WTC11 (cell line): ENCODE measurements around the gene TOGARAM2. TPM values are rescaled to one million over a fixed set of nuclear protein-coding genes. Genes with fewer than 3 reads are reported as not detected.

Experiments used
- ATAC-seq: fragments of 200-7000 bp; cut with Tn5 transposase; 2 replicates; pipeline ENCODE4 v1.10.0; 2021; ENCODE audit warnings: mild to moderate bottlenecking, moderate library complexity
- CTCF ChIA-PET: fragments of 300-600 bp; sonication (Branson Sonifier 250); formaldehyde crosslinking; loops from one replicate; lab custom pipeline; 2021; ENCODE audit warnings: antibody characterized with exemption; lab: Charles Lee
- POLR2A ChIA-PET: fragments of 350-600 bp; sonication (Branson Sonifier 250); formaldehyde crosslinking; loops from one replicate; lab custom pipeline; 2021; ENCODE audit warnings: antibody characterized with exemption; lab: Charles Lee
- DNase-seq: peaks from one replicate; pipeline ENCODE4 v3.0.0; 2021; ENCODE audit warnings: low spot score
- H3K27ac Mint-ChIP-seq: 2 replicates; pipeline ENCODE4 v1.8.0; 2021; ENCODE audit warnings: mixed read lengths
- H3K27me3 Mint-ChIP-seq: 2 replicates; pipeline ENCODE4 v1.8.0; 2021; ENCODE audit warnings: low read depth, mild to moderate bottlenecking, moderate library complexity, mixed read lengths
- H3K36me3 Mint-ChIP-seq: 2 replicates; pipeline ENCODE4 v1.8.0; 2021; ENCODE audit warnings: mixed read lengths
- H3K4me1 Mint-ChIP-seq: 2 replicates; pipeline ENCODE4 v1.8.0; 2022; ENCODE audit warnings: mixed read lengths
- H3K4me3 Mint-ChIP-seq: 2 replicates; pipeline ENCODE4 v1.8.0; 2021; ENCODE audit warnings: mild to moderate bottlenecking, moderate library complexity, mixed read lengths
- H3K9me3 Mint-ChIP-seq: 2 replicates; pipeline ENCODE4 v1.8.0; 2021; ENCODE audit warnings: mixed read lengths
- ARID4B ChIP-seq: sonication (generic); formaldehyde crosslinking; IDR thresholded peaks from 2 replicates; pipeline ENCODE4 v1.8.0; 2023; ENCODE audit warnings: missing genetic modification reagents, mild to moderate bottlenecking, borderline replicate concordance
- E2F1 ChIP-seq: sonication (generic); formaldehyde crosslinking; IDR thresholded peaks from 2 replicates; pipeline ENCODE4 v1.8.0; 2022; ENCODE audit warnings: mild to moderate bottlenecking, missing genetic modification reagents
- E2F5 ChIP-seq: sonication (generic); formaldehyde crosslinking; IDR thresholded peaks from 2 replicates; pipeline ENCODE4 v1.8.1; 2022; ENCODE audit warnings: mild to moderate bottlenecking, moderate library complexity, missing genetic modification reagents
- ELF4 ChIP-seq: sonication (generic); formaldehyde crosslinking; IDR thresholded peaks from 2 replicates; pipeline ENCODE4 v1.8.1; 2022; ENCODE audit warnings: low read depth, mild to moderate bottlenecking, moderate library complexity, missing genetic modification reagents
- ESRRA ChIP-seq: sonication (generic); formaldehyde crosslinking; IDR thresholded peaks from 2 replicates; pipeline ENCODE4 v1.8.1; 2022; ENCODE audit warnings: mild to moderate bottlenecking, missing genetic modification reagents, borderline replicate concordance
- FOXJ3 ChIP-seq: sonication (generic); formaldehyde crosslinking; IDR thresholded peaks from 2 replicates; pipeline ENCODE4 v1.9.0; 2021; ENCODE audit warnings: missing genetic modification reagents, mild to moderate bottlenecking, borderline replicate concordance
- NFATC4 ChIP-seq: fragments of 250-450 bp; sonication (Bioruptor Pico); IDR thresholded peaks from 2 replicates; pipeline ENCODE4 v1.9.0; 2021; ENCODE audit warnings: mild to moderate bottlenecking
- NFYB ChIP-seq: sonication (generic); formaldehyde crosslinking; conservative IDR thresholded peaks from 2 replicates; pipeline ENCODE4 v1.8.0; 2022; ENCODE audit warnings: low read depth, missing genetic modification reagents
- RELA ChIP-seq: sonication (generic); formaldehyde crosslinking; IDR thresholded peaks from 2 replicates; pipeline ENCODE4 v1.8.1; 2022; ENCODE audit warnings: missing genetic modification reagents, mild to moderate bottlenecking, borderline replicate concordance
- SP1 ChIP-seq: sonication (generic); formaldehyde crosslinking; conservative IDR thresholded peaks from 2 replicates; pipeline ENCODE4 v1.8.1; 2022; ENCODE audit warnings: missing genetic modification reagents
- TP53 ChIP-seq: sonication (generic); formaldehyde crosslinking; IDR thresholded peaks from 2 replicates; pipeline ENCODE4 v1.8.1; 2023; ENCODE audit warnings: mild to moderate bottlenecking, missing genetic modification reagents
- ZNF121 ChIP-seq: sonication (generic); formaldehyde crosslinking; IDR thresholded peaks from 2 replicates; pipeline ENCODE4 v1.8.0; 2023; ENCODE audit warnings: missing genetic modification reagents
- ZNF138 ChIP-seq: sonication (generic); formaldehyde crosslinking; conservative IDR thresholded peaks from 2 replicates; pipeline ENCODE4 v1.8.1; 2022; ENCODE audit warnings: mild to moderate bottlenecking, moderate library complexity, missing genetic modification reagents
- ZNF263 ChIP-seq: sonication (generic); formaldehyde crosslinking; IDR thresholded peaks from 2 replicates; pipeline ENCODE4 v1.8.1; 2022; ENCODE audit warnings: low read depth, mild to moderate bottlenecking, moderate library complexity, missing genetic modification reagents
- total RNA-seq: library from RNA; stranded (reverse); gene quantifications from 3 replicates; pipeline ENCODE4 v1.2.3, GENCODE V29; 2021
- TF ChIP-seq, protein P1 (sequence below): fragments of 250-450 bp; sonication (Bioruptor Pico); IDR thresholded peaks from 2 replicates; pipeline ENCODE4 v2.1.2; 2022; ENCODE audit warnings: mild to moderate bottlenecking, moderate library complexity
- TF ChIP-seq, protein P2 (sequence below): sonication (generic); formaldehyde crosslinking; IDR thresholded peaks from 2 replicates; pipeline ENCODE4 v1.8.0; 2022; ENCODE audit warnings: mild to moderate bottlenecking, missing genetic modification reagents

Gene TOGARAM2
- total RNA-seq, 1 experiment from 2014 or later: 1.0 TPM

DNA sequence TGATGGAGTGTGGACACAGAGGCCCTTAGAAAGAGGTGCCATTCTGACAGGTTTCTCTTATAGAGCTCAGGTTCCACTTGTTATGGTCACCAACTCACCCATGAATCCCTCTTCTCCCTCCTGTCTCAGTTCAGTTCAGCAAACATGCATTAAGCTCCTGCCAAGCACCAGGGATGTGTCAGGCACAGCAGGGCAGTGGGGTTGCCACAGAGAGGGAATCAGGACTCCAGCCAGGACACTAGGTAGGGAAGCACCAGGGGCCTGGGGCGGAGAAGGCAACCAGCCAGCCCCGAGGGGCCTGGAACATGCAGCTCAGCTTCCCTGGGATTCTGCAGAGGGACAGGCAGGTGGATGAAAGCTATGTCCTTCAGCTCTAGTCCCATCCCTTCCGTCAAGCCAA lies 44.6 kb downstream of the TOGARAM2 start:
- Mint-ChIP-seq H3K27ac (no peak overlapping the region), H3K4me1 (no peaks in the 10 kb centered on the region), H3K9me3 (no peaks in the 10 kb centered on the region), H3K27me3 (no peaks in the 10 kb centered on the region), H3K36me3 (no peaks in the 10 kb centered on the region), H3K4me3 (no peak overlapping the region)
- DNase-seq: no peak
- ChIA-PET POLR2A (no interaction called here), CTCF (no interaction called here)
- no peak for TF ChIP-seq ARID4B (CRISPR knock-in tag)
- TF ChIP-seq, protein P1, sequence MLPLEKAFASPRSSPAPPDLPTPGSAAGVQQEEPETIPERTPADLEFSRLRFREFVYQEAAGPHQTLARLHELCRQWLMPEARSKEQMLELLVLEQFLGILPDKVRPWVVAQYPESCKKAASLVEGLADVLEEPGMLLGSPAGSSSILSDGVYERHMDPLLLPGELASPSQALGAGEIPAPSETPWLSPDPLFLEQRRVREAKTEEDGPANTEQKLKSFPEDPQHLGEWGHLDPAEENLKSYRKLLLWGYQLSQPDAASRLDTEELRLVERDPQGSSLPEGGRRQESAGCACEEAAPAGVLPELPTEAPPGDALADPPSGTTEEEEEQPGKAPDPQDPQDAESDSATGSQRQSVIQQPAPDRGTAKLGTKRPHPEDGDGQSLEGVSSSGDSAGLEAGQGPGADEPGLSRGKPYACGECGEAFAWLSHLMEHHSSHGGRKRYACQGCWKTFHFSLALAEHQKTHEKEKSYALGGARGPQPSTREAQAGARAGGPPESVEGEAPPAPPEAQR: no peak
- no peak for TF ChIP-seq ZNF138 (CRISPR knock-in tag)
- TF ChIP-seq FOXJ3 (CRISPR knock-in tag): no peak
- TF ChIP-seq ESRRA: no peak
- TF ChIP-seq, protein P2, sequence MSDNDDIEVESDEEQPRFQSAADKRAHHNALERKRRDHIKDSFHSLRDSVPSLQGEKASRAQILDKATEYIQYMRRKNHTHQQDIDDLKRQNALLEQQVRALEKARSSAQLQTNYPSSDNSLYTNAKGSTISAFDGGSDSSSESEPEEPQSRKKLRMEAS: no peak
- ATAC-seq: no peak

GRCh38 chr2:29031046-29031445 lies 49.9 kb downstream of the TOGARAM2 start:
- CTCF ChIA-PET: no interaction called here
- H3K4me1 Mint-ChIP-seq: peaks cover 13% of the 10 kb centered on the region
- no peak overlapping the region for H3K27ac Mint-ChIP-seq
- DNase-seq (no peak), ATAC-seq (no peak)
- TF ChIP-seq SP1 (CRISPR knock-in tag): no peak
- TF ChIP-seq ZNF263 (CRISPR knock-in tag): no peak
- peak; percentile 54; the same call in 1 of the 2 replicates for TF ChIP-seq ZNF121 (CRISPR knock-in tag)
- TF ChIP-seq NFYB (CRISPR knock-in tag): no peak
- no peaks in the 10 kb centered on the region for H3K36me3 Mint-ChIP-seq
- peaks cover 14% of the 10 kb centered on the region for H3K9me3 Mint-ChIP-seq
- POLR2A ChIA-PET: no interaction called here
- no peaks in the 10 kb centered on the region for H3K27me3 Mint-ChIP-seq
- H3K4me3 Mint-ChIP-seq: no peak overlapping the region

DNA sequence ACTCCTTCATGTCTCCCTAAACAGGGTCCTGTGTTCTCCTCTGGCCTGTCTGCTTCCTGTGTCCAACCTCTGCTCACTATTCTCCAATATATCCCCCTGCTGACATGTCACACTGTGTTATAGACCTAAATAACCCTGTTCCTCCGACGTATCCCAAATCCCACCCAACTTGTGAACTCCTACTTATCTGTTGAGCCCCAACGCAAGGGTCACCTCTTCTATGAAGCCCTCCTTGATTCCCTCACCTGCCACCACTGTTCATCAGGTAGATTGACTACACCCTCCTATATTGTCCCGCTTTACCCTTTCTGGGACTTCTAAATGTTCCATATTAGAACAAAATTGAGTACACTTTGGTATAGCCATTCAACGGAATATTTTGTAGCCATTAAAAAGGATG lies 51.1 kb downstream of the TOGARAM2 start:
- Mint-ChIP-seq H3K4me3 (no peak overlapping the region), H3K27me3 (no peaks in the 10 kb centered on the region), H3K4me1 (peaks cover 13% of the 10 kb centered on the region), H3K9me3 (peaks cover 14% of the 10 kb centered on the region), H3K27ac (no peak overlapping the region), H3K36me3 (no peaks in the 10 kb centered on the region)
- ChIA-PET CTCF (no interaction called here), POLR2A (no interaction called here)
- no peak for TF ChIP-seq RELA
- no peak for TF ChIP-seq E2F1 (CRISPR knock-in tag)
- no peak for TF ChIP-seq ELF4 (CRISPR knock-in tag)
- TF ChIP-seq TP53 (CRISPR knock-in tag): no peak
- no peak for TF ChIP-seq NFATC4 (CRISPR knock-in tag)
- TF ChIP-seq E2F5 (CRISPR knock-in tag): no peak
- ATAC-seq (no peak), DNase-seq (no peak)
